HepG2 (cell line): ENCODE data around the gene CRAT. TPM values are rescaled to one million over a fixed set of nuclear protein-coding genes. Genes with fewer than 3 reads are reported as not detected.

Source experiments
- CCAR2 ChIP-seq: fragments of 200-400 bp; formaldehyde crosslinking; optimal IDR thresholded peaks from 2 replicates; pipeline ENCODE3; 2018; ENCODE audit warnings: low read depth, mild to moderate bottlenecking, low read length, moderate library complexity
- FOXO4 ChIP-seq: sonication (generic); formaldehyde crosslinking; conservative IDR thresholded peaks from 2 replicates; pipeline ENCODE4 v1.8.1; 2023; ENCODE audit warnings: missing genetic modification reagents
- GTF2F1 ChIP-seq: fragments of 150-350 bp; IDR thresholded peaks from 2 replicates; pipeline ENCODE4 v1.6.1; 2014; ENCODE audit warnings: low read length
- HDAC2 ChIP-seq: sonication (generic); formaldehyde crosslinking; IDR thresholded peaks from 2 replicates; pipeline ENCODE4 v1.4.0; 2020; ENCODE audit warnings: missing genetic modification reagents
- HMGA1 ChIP-seq: sonication (generic); formaldehyde crosslinking; conservative IDR thresholded peaks from 2 replicates; pipeline ENCODE4 v1.4.0; 2020; ENCODE audit warnings: missing genetic modification reagents
- KAT8 ChIP-seq: IDR thresholded peaks from 2 replicates; pipeline ENCODE4 v1.6.1; 2016; ENCODE audit warnings: missing genetic modification reagents, missing compliant biosample characterization
- KLF9 ChIP-seq: IDR thresholded peaks from 2 replicates; pipeline ENCODE4 v1.6.1; 2016; ENCODE audit warnings: low read depth
- KMT2A ChIP-seq: sonication (generic); formaldehyde crosslinking; IDR thresholded peaks from 2 replicates; pipeline ENCODE4 v1.4.0; 2020; ENCODE audit warnings: missing genetic modification reagents
- LRRFIP1 ChIP-seq: sonication (generic); formaldehyde crosslinking; conservative IDR thresholded peaks from 2 replicates; pipeline ENCODE4 v1.4.0; 2020; ENCODE audit warnings: missing genetic modification reagents
- MAF1 ChIP-seq: sonication (generic); formaldehyde crosslinking; IDR thresholded peaks from 2 replicates; pipeline ENCODE4 v1.5.0; 2020; ENCODE audit warnings: missing genetic modification reagents, borderline replicate concordance
- MED13 ChIP-seq: sonication (generic); formaldehyde crosslinking; IDR thresholded peaks from 2 replicates; pipeline ENCODE4 v1.5.0; 2020; ENCODE audit warnings: missing genetic modification reagents
- MIER3 ChIP-seq: IDR thresholded peaks from 2 replicates; pipeline ENCODE4 v1.6.1; 2016; ENCODE audit warnings: missing compliant biosample characterization, borderline replicate concordance
- NR2F6 ChIP-seq, 2 experiments: IDR thresholded peaks; 2 replicates each; pipeline ENCODE4 v1.6.1; 2016; ENCODE audit warnings: antibody characterized with exemption in 1 of 2, mild to moderate bottlenecking in 1 of 2
- PHF8 ChIP-seq: sonication (generic); formaldehyde crosslinking; IDR thresholded peaks from 2 replicates; pipeline ENCODE4 v1.5.0; 2020; ENCODE audit warnings: missing genetic modification reagents
- REST ChIP-seq, 2 experiments: IDR thresholded peaks; 2 replicates each; pipeline ENCODE4 v1.6.1; 2011 to 2012; ENCODE audit warnings: low read length in 2 of 2, borderline replicate concordance in 1 of 2, low read depth in 1 of 2, mild to moderate bottlenecking in 1 of 2, moderate library complexity in 1 of 2
- SNAI1 ChIP-seq: sonication (generic); formaldehyde crosslinking; IDR thresholded peaks from 2 replicates; pipeline ENCODE4 v1.5.0; 2020; ENCODE audit warnings: mild to moderate bottlenecking, missing genetic modification reagents, borderline replicate concordance
- TFDP1 ChIP-seq: IDR thresholded peaks from 2 replicates; pipeline ENCODE4 v1.6.1; 2016; ENCODE audit warnings: missing compliant biosample characterization, missing genetic modification reagents, borderline replicate concordance
- ZNF20 ChIP-seq: sonication (generic); formaldehyde crosslinking; IDR thresholded peaks from 2 replicates; pipeline ENCODE4 v1.4.0; 2020; ENCODE audit warnings: mild to moderate bottlenecking, moderate library complexity, missing genetic modification reagents
- ZNF282 ChIP-seq: fragments of 450-650 bp; IDR thresholded peaks from 2 replicates; pipeline ENCODE4 v1.6.1; 2018; ENCODE audit not compliant: partially characterized antibody
- ZNF3 ChIP-seq: IDR thresholded peaks from 2 replicates; pipeline ENCODE4 v1.7.0; 2017; ENCODE audit warnings: inconsistent platforms
- ZNF33A ChIP-seq: sonication (generic); formaldehyde crosslinking; IDR thresholded peaks from 2 replicates; pipeline ENCODE4 v1.5.1; 2020; ENCODE audit warnings: missing genetic modification reagents, mild to moderate bottlenecking, moderate library complexity, borderline replicate concordance
- ZNF629 ChIP-seq: sonication (generic); formaldehyde crosslinking; conservative IDR thresholded peaks from 2 replicates; pipeline ENCODE4 v1.5.0; 2020; ENCODE audit warnings: missing genetic modification reagents
- ZNF652 ChIP-seq: IDR thresholded peaks from 2 replicates; pipeline ENCODE4 v1.6.1; 2016; ENCODE audit warnings: low read depth, borderline replicate concordance
- polyA plus RNA-seq, 8 experiments: library from polyadenylated mRNA; depleted of rRNA in 3 of 8; stranded (reverse) in 7 of 8; unstranded in 1 of 8; fragments of >200 nt; fragmentation: Illumina TruSeq in 4 of 8; extraction: Trizol in 4 of 8; gene quantifications; 2 replicates each; pipeline versions ENCODE4 v1.2.1 to v1.2.3, GENCODE V29; 2011 to 2016; ENCODE audit warnings: low read depth in 4 of 8, missing spikeins in 1 of 8, mixed read lengths in 1 of 8; ENCODE audit not compliant: insufficient read depth in 1 of 8
- total RNA-seq, 5 experiments: library from RNA; depleted of rRNA; stranded (reverse); fragments of >200 nt; fragmentation: Illumina TruSeq; extraction: Trizol; gene quantifications; 2 replicates each; pipeline ENCODE4 v1.2.3, GENCODE V29; 2016; ENCODE audit warnings: low read depth in 1 of 5

CRAT gene
- total and polyA plus RNA-seq, 2 of the 13 experiments (the other 11 are each of a cell fraction or from before 2014, with no cell fraction given), result 26.1 to 26.6 TPM

GRCh38 chr9:129139993-129140396, 29.4 kb upstream of the CRAT start (continued):
- TF ChIP-seq ZNF629 (CRISPR knock-in tag) (no peak), GTF2F1 (no peak), PHF8 (CRISPR knock-in tag) (no peak), TFDP1 (CRISPR knock-in tag) (no peak), ZNF33A (no peak), ZNF20 (CRISPR knock-in tag) (no peak), REST (IDR thresholded peaks at IDR 0.05; ENCODE audit: borderline replicate concordance in 1 of 2, low read depth in 1 of 2, low read length in 2 of 2) (peak in 1 of 2 experiments; percentile 33; a peak in 1 of 4 replicates), MAF1 (CRISPR knock-in tag) (no peak), ZNF282 (no peak), KAT8 (CRISPR knock-in tag) (peak; percentile 61), KMT2A (CRISPR knock-in tag) (no peak), HDAC2 (CRISPR knock-in tag) (no peak), FOXO4 (CRISPR knock-in tag) (no peak), MIER3 (CRISPR knock-in tag) (no peak), HMGA1 (CRISPR knock-in tag) (no peak), CCAR2 (peak; percentile 71), ZNF3 (CRISPR knock-in tag) (no peak), SNAI1 (0 out of 2 replicates have a peak, but pooled peaks have one; percentile 55), MED13 (no peak), LRRFIP1 (CRISPR knock-in tag) (no peak; the same call in 1 of the 2 replicates), NR2F6 (IDR thresholded peaks at IDR 0.05) (no peak; the same call in 1 of the 2 replicates), NR2F6 (CRISPR knock-in tag; IDR thresholded peaks at IDR 0.05) (0 out of 2 replicates have a peak, but pooled peaks have one; percentile 8), KLF9 (CRISPR knock-in tag) (no peak), ZNF652 (CRISPR knock-in tag) (no peak)
